Hypothalamus (tissue), 51 donors: Measurements from ENCODE around the gene GALK1.

Experiments used
- DNase-seq, 51 donors: peaks; one replicate each; lab custom pipeline; 2025; lab: John Stamatoyannopoulos, UW

Gene GALK1

GRCh38 chr17:75751676-75752404 lies 13.2 kb downstream of the GALK1 start:
- DNase-seq: no peak

- no peak for DNase-seq
Measured at GRCh38 chr17:75750661-75751423, 14.2 kb downstream of the GALK1 start.

GRCh38 chr17:75749545-75750389 lies 15.2 kb downstream of the GALK1 start:
- peak; percentile 21 to 96 (median 73) for DNase-seq

- DNase-seq: no peak
Measured at GRCh38 chr17:75748706-75749105, 16.3 kb downstream of the GALK1 start.

GRCh38 chr17:75743625-75744206 lies 21.3 kb downstream of the GALK1 start:
- no peak for DNase-seq

GRCh38 chr17:75742337-75742736 lies 22.7 kb downstream of the GALK1 start:
- no peak for DNase-seq

GRCh38 chr17:75740631-75741077 lies 24.3 kb downstream of the GALK1 start:
- DNase-seq: no peak

- no peak for DNase-seq
Measured at GRCh38 chr17:75740215-75740614, 24.8 kb downstream of the GALK1 start.

- no peak for DNase-seq
Measured at GRCh38 chr17:75739801-75740200, 25.2 kb downstream of the GALK1 start.

- no peak for DNase-seq
Measured at GRCh38 chr17:75739174-75739573, 25.8 kb downstream of the GALK1 start.

GRCh38 chr17:75738218-75738802 lies 26.7 kb downstream of the GALK1 start:
- peak in 25 of 51 donors; percentile 20 to 78 (median 45) for DNase-seq

GRCh38 chr17:75737133-75737962 lies 27.6 kb downstream of the GALK1 start:
- no peak for DNase-seq

- no peak for DNase-seq
Measured at GRCh38 chr17:75736173-75736835, 28.7 kb downstream of the GALK1 start.

- DNase-seq: no peak
Measured at GRCh38 chr17:75734674-75735294, 30.2 kb downstream of the GALK1 start.

GRCh38 chr17:75733471-75733870 lies 31.5 kb downstream of the GALK1 start:
- DNase-seq: no peak

- DNase-seq: no peak
Measured at GRCh38 chr17:75731716-75732498, 33.1 kb downstream of the GALK1 start.

- no peak for DNase-seq
Measured at GRCh38 chr17:75731086-75731715, 33.8 kb downstream of the GALK1 start.
